Measurements from ENCODE around the gene NFKB2.

The NFKB2 gene

GRCh38 chr10:102384053-102384452, 11.5 kb upstream of the NFKB2 start:
- TF ChIP-seq POLR2A (IDR thresholded peaks at IDR 0.05; ENCODE audit: low read depth, low read length) = no peak
- FAIRE-seq = no peak
- DNase-seq (ENCODE audit: insufficient read length, low spot score) = no peak

DNA sequence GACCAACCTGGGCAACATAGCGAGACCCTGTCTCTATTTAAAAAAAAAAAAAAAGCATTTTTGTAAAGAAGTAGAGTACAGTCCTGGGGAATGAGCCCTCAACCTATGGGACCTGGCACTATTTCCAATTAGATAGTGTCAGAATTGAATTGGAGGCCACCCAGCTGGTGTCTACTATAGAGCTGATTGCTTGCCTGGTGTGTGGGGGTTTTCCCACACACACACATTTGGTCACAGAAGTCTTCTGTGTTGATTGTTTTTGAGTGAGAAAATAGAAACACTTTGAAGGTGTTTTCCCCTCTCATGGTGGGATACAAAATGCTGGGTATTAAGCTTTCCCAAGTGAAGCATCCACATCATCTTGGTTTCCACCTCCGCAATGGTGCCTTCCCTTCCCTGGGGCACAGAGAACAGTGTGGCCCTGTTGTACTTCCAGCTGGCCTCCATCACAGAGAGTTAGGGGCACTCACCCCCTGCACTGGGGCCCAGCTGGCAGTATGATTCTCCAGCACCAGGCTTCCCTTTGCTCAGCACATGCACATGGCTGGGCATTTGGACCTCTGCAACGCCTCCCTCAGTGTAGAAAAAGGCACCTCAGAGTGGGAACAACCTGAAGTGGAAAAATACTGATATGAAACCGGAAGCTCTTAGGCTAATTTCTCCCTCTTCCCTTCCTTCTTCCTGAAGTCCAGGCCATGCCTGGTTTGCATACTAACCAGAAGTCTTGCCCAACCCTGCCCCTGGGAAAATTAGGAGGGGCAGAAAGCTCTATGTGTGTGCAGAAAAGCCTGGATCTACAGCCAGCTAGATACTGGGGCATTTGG, 10.7 kb upstream of the NFKB2 start:
- DNase-seq (ENCODE audit: insufficient read length, low spot score) = no peak
- TF ChIP-seq POLR2A (IDR thresholded peaks at IDR 0.05; ENCODE audit: low read depth, low read length) = no peak
- no peak for FAIRE-seq

DNA sequence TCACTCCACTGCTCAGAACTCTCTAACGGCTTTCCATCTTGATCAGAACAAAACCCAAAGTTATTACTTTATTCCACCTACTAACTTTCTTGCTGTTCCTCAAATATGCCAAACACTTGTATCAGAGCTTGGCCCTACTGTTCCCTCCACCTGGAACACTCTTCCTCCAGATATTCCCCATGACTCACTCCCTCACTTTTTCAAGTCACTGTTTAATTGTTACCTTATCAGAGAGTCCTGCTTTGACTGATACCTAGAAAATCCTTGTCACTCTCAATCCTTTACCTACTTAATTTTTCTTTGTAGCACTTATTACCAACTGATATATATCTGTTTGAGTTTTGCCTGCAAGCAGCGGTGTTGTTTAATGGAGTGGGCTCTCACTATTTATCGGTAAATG, 5.6 kb upstream of the NFKB2 start:
- DNase-seq (ENCODE audit: insufficient read length, low spot score) (no peak), FAIRE-seq (no peak)
- TF ChIP-seq POLR2A (IDR thresholded peaks at IDR 0.05; ENCODE audit: low read depth, low read length) = no peak

DNA sequence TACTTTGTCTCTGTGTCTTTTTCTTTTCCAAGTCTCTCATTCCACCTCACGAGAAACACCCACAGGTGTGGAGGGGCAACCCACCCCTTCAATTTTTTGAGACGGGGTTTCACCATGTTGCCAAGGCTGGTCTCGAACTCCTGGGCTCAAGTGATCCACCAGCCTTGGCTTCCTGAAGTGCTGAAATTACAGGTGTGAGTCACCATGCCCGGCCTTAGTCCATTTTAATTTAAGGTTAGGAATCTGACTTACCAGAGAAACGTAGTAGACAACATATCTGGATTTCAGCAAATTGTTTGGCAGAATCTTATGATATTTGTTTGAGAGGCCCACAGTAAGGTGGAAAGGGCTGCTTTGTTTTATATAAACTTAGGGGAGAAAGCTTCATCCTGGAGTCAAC, 3.2 kb upstream of the NFKB2 start:
- no peak for FAIRE-seq
- no peak for TF ChIP-seq POLR2A (IDR thresholded peaks at IDR 0.05; ENCODE audit: low read depth, low read length)
- no peak for DNase-seq (ENCODE audit: insufficient read length, low spot score)

DNA sequence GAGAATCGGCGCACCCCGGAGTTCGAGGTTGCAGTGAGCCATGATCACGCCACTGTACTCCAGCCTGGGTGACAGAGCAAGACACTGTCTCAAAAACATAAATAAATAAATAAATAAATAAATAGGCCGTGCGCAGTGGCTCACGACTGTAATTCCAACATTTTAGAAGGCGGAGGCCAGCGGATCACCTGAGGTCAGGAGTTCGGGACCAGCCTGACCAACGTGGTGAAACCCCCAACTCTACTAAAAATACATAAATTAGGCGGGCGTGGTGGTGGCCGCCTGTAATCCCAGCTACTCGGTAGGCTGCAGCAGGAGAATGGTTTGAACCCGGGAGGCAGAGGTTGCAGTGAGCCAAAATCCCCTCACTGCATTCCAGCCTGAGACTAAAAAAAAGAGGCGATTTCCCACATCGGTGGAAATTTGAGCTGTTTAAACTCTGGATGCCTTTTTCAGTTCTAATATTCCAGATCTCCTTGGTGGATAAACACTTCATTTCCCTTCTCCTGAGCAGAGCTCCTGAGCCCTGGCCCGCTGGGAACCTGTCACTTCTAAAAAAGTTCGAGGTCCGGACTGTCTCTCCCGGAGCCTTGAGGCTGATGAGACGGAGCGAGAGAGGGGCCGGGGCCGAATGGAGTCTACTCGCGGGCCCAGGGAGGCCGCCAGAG, 2.0 kb upstream of the NFKB2 start:
- DNase-seq (ENCODE audit: insufficient read length, low spot score) (no peak), FAIRE-seq (no peak)
- TF ChIP-seq POLR2A (IDR thresholded peaks at IDR 0.05; ENCODE audit: low read depth, low read length) = no peak

DNA sequence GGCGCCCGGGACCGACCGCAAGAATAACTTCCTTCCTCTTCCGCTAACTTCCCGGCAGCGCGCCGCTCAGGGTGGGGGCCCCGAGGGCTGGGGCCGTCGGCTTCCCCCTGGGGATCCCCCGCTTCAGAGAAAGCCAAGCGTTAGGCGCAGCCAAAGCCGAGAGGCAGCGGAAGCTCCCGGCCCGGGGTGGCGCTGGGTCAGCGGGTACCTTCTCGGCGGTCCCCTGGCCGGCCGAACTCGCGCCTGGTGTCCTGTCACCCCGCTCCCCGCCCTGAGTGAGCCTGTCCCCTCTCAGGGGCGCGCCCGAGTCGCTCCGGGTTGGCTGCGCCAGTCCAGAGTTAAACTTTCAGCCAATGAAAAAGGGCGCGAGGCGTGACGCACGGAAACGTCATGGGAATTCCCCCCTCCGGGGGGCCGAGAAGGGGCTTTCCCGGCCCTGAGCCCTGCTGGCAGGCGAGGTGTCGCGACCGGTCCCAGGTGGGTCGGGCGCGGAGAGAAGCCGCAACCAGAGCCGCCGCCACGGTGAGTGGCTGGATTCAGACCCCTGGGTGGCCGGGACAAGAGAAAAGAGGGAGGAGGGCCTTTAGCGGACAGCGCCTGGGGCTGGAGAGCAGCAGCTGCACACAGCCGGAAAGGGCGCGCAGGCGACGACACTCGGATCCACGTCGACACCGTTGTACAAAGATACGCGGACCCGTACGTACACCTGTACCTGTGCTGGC, 1.3 kb upstream of the NFKB2 start:
- DNase-seq (ENCODE audit: insufficient read length, low spot score) = peak; percentile 96
- FAIRE-seq = no peak
- TF ChIP-seq POLR2A (IDR thresholded peaks at IDR 0.05; ENCODE audit: low read depth, low read length) = 0 out of 2 replicates have a peak, but pooled peaks have one; percentile 36

- DNase-seq (ENCODE audit: insufficient read length, low spot score) = no peak
- no peak for TF ChIP-seq POLR2A (IDR thresholded peaks at IDR 0.05; ENCODE audit: low read depth, low read length)
- FAIRE-seq = no peak
Observed at GRCh38 chr10:102394801-102395399, 605 bp upstream of the NFKB2 start.

DNA sequence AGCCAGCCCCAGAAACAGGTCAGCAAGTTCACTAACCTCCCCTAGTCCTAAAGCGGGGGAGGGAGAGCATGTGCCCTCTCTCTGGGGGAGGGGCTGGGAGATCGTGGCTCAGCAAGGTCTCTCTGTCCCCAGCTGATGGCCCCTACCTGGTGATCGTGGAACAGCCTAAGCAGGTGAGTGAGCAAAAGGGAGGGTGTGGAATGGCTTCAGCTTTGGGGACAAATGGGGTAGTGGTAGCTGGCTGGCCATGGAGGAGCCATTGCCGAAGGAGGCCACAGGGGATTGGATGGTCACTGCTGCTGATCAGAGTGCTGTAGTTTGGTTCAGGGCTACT, 779 bp downstream of the NFKB2 start:
- no peak for DNase-seq (ENCODE audit: insufficient read length, low spot score)
- FAIRE-seq = no peak
- TF ChIP-seq POLR2A (IDR thresholded peaks at IDR 0.05; ENCODE audit: low read depth, low read length) = no peak

- TF ChIP-seq POLR2A (IDR thresholded peaks at IDR 0.05; ENCODE audit: low read depth, low read length) = no peak
- FAIRE-seq = no peak
- no peak for DNase-seq (ENCODE audit: insufficient read length, low spot score)
Observed at GRCh38 chr10:102396730-102397151, 1.2 kb downstream of the NFKB2 start.

GRCh38 chr10:102397222-102398171, 2.0 kb downstream of the NFKB2 start:
- FAIRE-seq = no peak
- TF ChIP-seq POLR2A (IDR thresholded peaks at IDR 0.05; ENCODE audit: low read depth, low read length) = no peak
- no peak for DNase-seq (ENCODE audit: insufficient read length, low spot score)

DNA sequence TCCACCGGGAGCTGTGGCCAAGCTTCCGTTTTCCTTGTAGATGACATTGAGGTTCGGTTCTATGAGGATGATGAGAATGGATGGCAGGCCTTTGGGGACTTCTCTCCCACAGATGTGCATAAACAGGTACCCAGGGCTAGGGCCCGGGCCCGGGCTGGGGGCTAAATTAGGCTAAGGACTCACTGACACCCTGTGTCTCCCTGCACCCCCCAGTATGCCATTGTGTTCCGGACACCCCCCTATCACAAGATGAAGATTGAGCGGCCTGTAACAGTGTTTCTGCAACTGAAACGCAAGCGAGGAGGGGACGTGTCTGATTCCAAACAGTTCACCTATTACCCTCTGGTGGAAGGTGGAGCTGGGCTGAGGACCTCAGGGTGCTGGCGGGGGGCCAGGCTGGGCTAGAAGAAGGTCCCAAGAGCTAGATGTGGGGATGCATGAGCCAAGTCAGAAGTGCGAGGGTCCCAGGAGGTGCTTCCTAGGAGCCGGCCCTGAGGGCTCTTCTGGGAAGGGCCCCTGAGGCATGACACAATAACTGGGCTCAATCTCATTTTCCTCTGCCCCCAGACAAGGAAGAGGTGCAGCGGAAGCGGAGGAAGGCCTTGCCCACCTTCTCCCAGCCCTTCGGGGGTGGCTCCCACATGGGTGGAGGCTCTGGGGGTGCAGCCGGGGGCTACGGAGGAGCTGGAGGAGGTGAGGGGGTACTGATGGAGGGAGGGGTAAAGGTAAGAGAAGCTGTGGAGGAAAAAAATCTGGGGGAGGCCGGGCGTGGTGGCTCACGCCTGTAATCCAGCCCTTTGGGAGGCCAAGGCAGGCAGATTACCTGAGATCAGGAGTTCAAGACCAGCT, 2.9 kb downstream of the NFKB2 start:
- TF ChIP-seq POLR2A (IDR thresholded peaks at IDR 0.05; ENCODE audit: low read depth, low read length) = no peak
- DNase-seq (ENCODE audit: insufficient read length, low spot score) = no peak
- no peak for FAIRE-seq
